Measurements from ENCODE around the gene RGS9. TPM values are rescaled to one million over a fixed set of nuclear protein-coding genes. Genes with fewer than 3 reads are reported as not detected.
"Not testable (repeated sequence)": the region's sequence is repeated elsewhere in the genome, so short reads cannot be mapped to it uniquely, and the experiment has no call there.

RGS9 gene
- total RNA-seq, 2 donors from 2014 or later, result 7.4 to 9.9 TPM

DNA sequence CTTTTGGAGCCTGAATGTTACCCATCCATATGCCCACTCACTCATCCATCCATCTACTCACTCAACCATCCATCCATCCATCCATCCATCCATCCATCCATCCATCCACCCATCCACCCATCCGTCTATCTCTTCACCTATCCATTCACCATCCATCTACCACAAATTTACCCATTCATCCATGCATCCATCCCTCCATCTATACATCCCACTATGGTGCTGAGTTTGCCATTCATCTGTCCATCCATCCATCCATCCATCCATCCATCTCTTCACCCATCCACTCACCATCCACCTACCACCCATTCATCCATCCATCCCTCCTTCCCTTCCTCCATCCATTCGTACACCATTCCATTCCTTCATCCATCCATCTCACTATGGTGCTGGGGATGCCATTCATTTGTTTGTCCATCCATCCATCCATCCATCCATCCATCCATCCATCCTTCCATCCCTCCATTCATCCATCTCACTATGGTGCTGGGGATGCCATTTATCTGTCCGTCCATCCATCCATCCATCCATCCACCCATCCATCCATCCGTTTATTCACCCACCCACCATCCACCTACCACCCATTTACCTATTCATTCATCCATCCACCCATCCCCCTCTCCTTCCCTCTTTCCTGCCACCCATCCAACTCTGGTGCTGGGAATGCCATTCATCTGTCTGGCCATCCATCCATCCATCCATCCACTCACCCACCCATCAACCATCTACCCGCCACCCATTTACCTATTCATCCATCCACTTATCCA, 39.7 kb downstream of the RGS9 start:
- H3K4me3 ChIP-seq, result no peak overlapping the region
- no peak overlapping the region for H3K27ac ChIP-seq
- no peaks in the 10 kb centered on the region for H3K4me1 ChIP-seq
- intact Hi-C loops (cut with DNase I), result no loop called here
- no peaks in the 10 kb centered on the region for H3K36me3 ChIP-seq
- H3K27me3 ChIP-seq, result no peaks in the 10 kb centered on the region
- TF ChIP-seq, protein P1, sequence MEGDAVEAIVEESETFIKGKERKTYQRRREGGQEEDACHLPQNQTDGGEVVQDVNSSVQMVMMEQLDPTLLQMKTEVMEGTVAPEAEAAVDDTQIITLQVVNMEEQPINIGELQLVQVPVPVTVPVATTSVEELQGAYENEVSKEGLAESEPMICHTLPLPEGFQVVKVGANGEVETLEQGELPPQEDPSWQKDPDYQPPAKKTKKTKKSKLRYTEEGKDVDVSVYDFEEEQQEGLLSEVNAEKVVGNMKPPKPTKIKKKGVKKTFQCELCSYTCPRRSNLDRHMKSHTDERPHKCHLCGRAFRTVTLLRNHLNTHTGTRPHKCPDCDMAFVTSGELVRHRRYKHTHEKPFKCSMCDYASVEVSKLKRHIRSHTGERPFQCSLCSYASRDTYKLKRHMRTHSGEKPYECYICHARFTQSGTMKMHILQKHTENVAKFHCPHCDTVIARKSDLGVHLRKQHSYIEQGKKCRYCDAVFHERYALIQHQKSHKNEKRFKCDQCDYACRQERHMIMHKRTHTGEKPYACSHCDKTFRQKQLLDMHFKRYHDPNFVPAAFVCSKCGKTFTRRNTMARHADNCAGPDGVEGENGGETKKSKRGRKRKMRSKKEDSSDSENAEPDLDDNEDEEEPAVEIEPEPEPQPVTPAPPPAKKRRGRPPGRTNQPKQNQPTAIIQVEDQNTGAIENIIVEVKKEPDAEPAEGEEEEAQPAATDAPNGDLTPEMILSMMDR (IDR thresholded peaks at IDR 0.05), result no peak
- no peak overlapping the region for H3K9ac ChIP-seq (ENCODE audit: low read depth in 2 of 2, low read length in 2 of 2)
- no peak for DNase-seq
- H3K9me3 ChIP-seq, result no peaks in the 10 kb centered on the region

DNA sequence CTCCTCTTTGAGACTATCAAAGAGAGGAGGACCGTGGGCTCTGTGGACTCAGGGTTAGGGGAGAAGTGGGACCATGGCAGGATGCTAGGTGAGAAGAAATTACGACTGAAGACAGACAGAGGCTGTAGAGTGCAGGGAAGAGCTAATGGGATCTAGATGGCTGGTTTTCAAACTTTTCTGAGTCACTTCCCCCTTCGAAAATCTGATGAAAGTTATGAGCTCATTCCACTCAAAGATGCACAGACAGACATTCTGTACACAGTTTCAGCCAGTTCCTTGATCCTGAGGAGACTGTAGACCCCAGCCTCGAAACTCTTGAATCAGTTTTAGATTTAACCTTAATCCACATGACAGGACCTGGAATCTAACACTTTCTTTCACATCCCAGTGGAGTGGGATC, 40.7 kb downstream of the RGS9 start:
- Histone ChIP-seq H3K27me3 (no peaks in the 10 kb centered on the region), H3K4me3 (no peak overlapping the region), H3K27ac (no peak overlapping the region), H3K9ac (ENCODE audit: low read depth in 2 of 2, low read length in 2 of 2) (no peak overlapping the region), H3K36me3 (no peaks in the 10 kb centered on the region), H3K4me1 (no peaks in the 10 kb centered on the region), H3K9me3 (no peaks in the 10 kb centered on the region)
- intact Hi-C loops (cut with DNase I), result no loop called here
- TF ChIP-seq, protein P1 (IDR thresholded peaks at IDR 0.05), result no peak
- no peak for DNase-seq

DNA sequence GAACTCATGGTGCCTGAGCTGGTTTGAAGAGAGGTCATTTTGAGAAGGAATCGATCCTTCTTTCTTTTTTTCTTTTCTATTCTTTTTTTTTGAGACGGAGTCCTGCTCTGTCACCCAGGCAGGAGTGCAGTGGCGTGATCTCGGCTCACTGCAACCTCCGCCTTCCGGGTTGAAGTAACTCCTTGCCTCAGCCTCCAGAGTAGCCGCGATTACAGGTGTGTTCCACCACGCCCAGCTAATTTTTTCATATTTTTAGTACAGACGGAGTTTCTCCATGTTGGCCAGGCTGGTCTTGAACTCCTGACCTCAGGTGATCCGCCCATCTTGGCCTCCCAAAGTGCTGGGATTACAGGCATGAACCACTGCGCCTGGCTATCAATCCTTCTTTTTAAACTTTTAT, 43.1 kb downstream of the RGS9 start:
- intact Hi-C loops (cut with DNase I); H3K9ac ChIP-seq (ENCODE audit: low read depth in 2 of 2, low read length in 2 of 2); H3K27me3 ChIP-seq; H3K4me3 ChIP-seq; DNase-seq; H3K4me1 ChIP-seq; H3K36me3 ChIP-seq; H3K9me3 ChIP-seq; H3K27ac ChIP-seq: not testable (repeated sequence)

DNA sequence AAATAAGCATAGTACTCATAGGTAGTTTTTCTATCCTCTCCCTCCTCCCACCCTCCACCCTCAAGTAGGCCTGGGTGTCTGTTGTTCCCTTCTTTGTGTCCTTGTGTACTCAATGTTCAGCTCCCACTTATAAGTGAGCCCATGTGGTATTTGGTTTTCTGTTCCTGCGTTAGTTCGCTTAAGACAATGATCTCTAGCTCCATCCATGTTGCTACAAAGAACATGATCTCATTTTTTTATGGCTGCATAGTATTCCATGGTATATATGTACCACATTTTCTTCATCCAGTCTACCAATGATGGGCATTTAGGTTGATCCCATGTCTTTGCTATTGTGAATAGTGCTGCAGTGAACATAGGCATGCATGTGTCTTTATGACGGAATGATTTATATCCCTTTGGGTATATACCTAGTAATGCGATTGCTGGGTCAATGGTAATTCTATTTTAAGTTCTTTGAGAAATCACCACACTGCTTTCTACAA, 43.6 kb downstream of the RGS9 start:
- DNase-seq; H3K4me1 ChIP-seq; H3K4me3 ChIP-seq; intact Hi-C loops (cut with DNase I); H3K9ac ChIP-seq (ENCODE audit: low read depth in 2 of 2, low read length in 2 of 2); H3K9me3 ChIP-seq; H3K36me3 ChIP-seq; H3K27me3 ChIP-seq; H3K27ac ChIP-seq: not testable (repeated sequence)

DNA sequence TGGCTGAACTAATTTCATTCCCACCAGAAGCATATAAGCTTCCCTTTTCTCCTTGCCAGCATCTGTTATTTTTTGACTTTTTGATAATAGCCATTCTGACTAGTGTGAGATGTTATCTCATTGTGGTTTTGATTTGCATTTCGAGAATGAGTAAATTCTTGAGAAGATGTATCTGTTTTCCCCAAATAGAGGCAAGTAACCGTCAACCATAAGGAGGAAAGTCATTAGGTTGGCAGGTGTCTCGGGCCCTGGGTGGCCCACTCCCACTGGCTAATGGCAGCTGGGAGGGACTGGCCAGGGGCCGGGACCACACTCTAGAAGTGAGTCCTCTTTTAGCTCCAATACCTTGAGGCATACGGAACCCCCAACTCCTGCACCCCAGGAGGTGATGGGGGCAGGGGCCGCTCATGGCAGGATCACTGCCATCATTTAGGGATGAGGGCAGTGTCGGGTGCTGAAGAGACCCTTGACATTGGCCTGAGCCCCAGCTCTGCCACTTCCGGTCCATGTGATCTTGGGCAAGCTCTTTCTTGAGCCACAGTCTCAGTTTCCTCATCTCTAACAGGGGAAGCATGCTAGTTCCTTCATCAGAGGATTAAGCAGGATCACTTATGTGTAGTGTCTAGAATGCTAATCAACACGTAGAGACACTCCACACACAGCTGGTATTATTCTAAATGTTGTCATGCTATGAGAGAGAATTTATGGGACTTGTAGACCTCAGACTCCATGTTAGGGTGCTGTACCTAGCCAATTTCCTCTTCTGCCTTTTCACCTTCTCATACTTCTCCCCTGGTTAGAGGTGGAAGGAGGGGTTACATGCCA, 44.3 kb downstream of the RGS9 start:
- intact Hi-C loops (cut with DNase I), result no loop called here
- H3K4me1 ChIP-seq, result no peaks in the 10 kb centered on the region
- TF ChIP-seq, protein P1 (IDR thresholded peaks at IDR 0.05), result no peak
- no peak for DNase-seq
- H3K27me3 ChIP-seq, result no peaks in the 10 kb centered on the region
- no peak overlapping the region for H3K4me3 ChIP-seq
- no peaks in the 10 kb centered on the region for H3K9me3 ChIP-seq
- no peak overlapping the region for H3K9ac ChIP-seq (ENCODE audit: low read depth in 2 of 2, low read length in 2 of 2)
- H3K36me3 ChIP-seq, result no peaks in the 10 kb centered on the region
- no peak overlapping the region for H3K27ac ChIP-seq

DNA sequence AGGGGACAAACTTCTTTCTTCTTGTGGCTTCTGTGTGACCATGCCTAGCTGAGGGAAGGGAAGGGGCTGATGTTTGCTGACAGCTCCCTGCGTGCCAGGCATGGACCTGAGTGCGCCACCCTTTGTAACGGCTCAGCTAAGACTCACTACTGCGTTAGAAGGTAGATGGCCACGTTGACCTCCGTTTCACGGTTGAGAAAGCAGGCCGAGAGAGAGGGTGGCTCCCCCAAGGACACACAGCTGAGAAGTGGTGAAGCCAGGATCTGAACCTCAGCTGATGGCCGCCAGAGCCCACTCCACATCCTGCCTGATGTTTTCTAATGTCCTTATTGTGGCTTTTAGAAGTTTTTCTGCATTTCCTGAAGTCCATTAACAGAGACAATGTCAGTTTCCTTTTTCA, 45.1 kb downstream of the RGS9 start:
- TF ChIP-seq, protein P1 (IDR thresholded peaks at IDR 0.05), result no peak
- Histone ChIP-seq H3K4me1 (no peaks in the 10 kb centered on the region), H3K9ac (ENCODE audit: low read depth in 2 of 2, low read length in 2 of 2) (no peak overlapping the region), H3K27ac (no peak overlapping the region), H3K9me3 (no peaks in the 10 kb centered on the region), H3K36me3 (no peaks in the 10 kb centered on the region), H3K4me3 (no peak overlapping the region), H3K27me3 (no peaks in the 10 kb centered on the region)
- intact Hi-C loops (cut with DNase I), result no loop called here
- DNase-seq, result no peak
